Liver (tissue), 9 donors: ENCODE data around the gene FBXO38. TPM values are rescaled to one million over a fixed set of nuclear protein-coding genes. Genes with fewer than 3 reads are reported as not detected.

Experiments
- DNase-seq: peaks from one replicate; pipeline ENCODE4 v3.0.0-alpha.2; 2017; ENCODE audit warnings: low spot score
- H3K27ac ChIP-seq, 2 donors: one replicate each; pipeline ENCODE4 v1.7.0; 2013; ENCODE audit warnings: inconsistent platforms in 2 of 2, low read length in 2 of 2, control low read depth in 1 of 2, low read depth in 1 of 2, mild to moderate bottlenecking in 1 of 2
- H3K27me3 ChIP-seq, 4 donors: one replicate each; pipeline versions ENCODE4 v1.6.1 to v1.7.0; 2013; ENCODE audit warnings: low read length in 3 of 4, inconsistent platforms in 1 of 4, mild to moderate bottlenecking in 1 of 4, moderate library complexity in 1 of 4; ENCODE audit not compliant: control insufficient read depth in 4 of 4, insufficient read depth in 4 of 4
- H3K36me3 ChIP-seq, 4 donors: one replicate each; pipeline versions ENCODE4 v1.6.1 to v1.7.0; 2013; ENCODE audit warnings: low read length in 3 of 4, mild to moderate bottlenecking in 3 of 4, low read depth in 1 of 4, moderate library complexity in 1 of 4; ENCODE audit not compliant: control insufficient read depth in 4 of 4, insufficient read depth in 3 of 4
- H3K4me1 ChIP-seq, 4 donors: one replicate each; pipeline versions ENCODE4 v1.6.1 to v1.7.0; 2013; ENCODE audit warnings: low read length in 3 of 4, mild to moderate bottlenecking in 3 of 4, moderate library complexity in 1 of 4; ENCODE audit not compliant: control insufficient read depth in 4 of 4, insufficient read depth in 4 of 4
- H3K4me3 ChIP-seq, 3 donors: one replicate each; pipeline versions ENCODE4 v1.6.1 to v1.7.0; 2013; ENCODE audit warnings: low read length in 3 of 3, control low read depth in 1 of 3, low read depth in 1 of 3, mild to moderate bottlenecking in 1 of 3
- H3K9ac ChIP-seq, 2 donors: one replicate each; pipeline ENCODE4 v1.7.0; 2013; ENCODE audit warnings: low read length in 2 of 2, mild to moderate bottlenecking in 2 of 2, moderate library complexity in 2 of 2, control low read depth in 1 of 2, low read depth in 1 of 2
- H3K9me3 ChIP-seq, 4 donors: one replicate each; pipeline versions ENCODE4 v1.6.1 to v1.7.0; 2013; ENCODE audit warnings: low read length in 3 of 4; ENCODE audit not compliant: control insufficient read depth in 4 of 4
- EGR1 ChIP-seq, 2 donors: IDR thresholded peaks; 2 replicates each; pipeline ENCODE4 v1.6.1; 2016 to 2018; ENCODE audit warnings: antibody characterized with exemption in 2 of 2, low read depth in 2 of 2
- FOXA1 ChIP-seq: IDR thresholded peaks from 2 replicates; pipeline ENCODE4 v1.6.1; 2016; ENCODE audit warnings: antibody characterized with exemption
- GABPA ChIP-seq, 2 donors: IDR thresholded peaks in 1 of 2; conservative IDR thresholded peaks in 1 of 2; 2 replicates each; pipeline ENCODE4 v1.6.1; 2016; ENCODE audit warnings: antibody characterized with exemption in 2 of 2, mild to moderate bottlenecking in 1 of 2, moderate library complexity in 1 of 2
- HNF4A ChIP-seq, 2 donors: conservative IDR thresholded peaks; 2 replicates each; pipeline ENCODE4 v1.6.1; 2016; ENCODE audit warnings: antibody characterized with exemption in 2 of 2, mild to moderate bottlenecking in 2 of 2
- HNF4G ChIP-seq: IDR thresholded peaks from 2 replicates; pipeline ENCODE4 v1.6.1; 2016; ENCODE audit warnings: antibody characterized with exemption
- JUND ChIP-seq, 2 donors: IDR thresholded peaks; 2 replicates each; pipeline ENCODE4 v1.6.1; 2016; ENCODE audit warnings: antibody characterized with exemption in 2 of 2
- NR2F2 ChIP-seq: IDR thresholded peaks from 2 replicates; pipeline ENCODE4 v1.6.1; 2016; ENCODE audit warnings: antibody characterized with exemption
- RAD21 ChIP-seq, 2 donors: IDR thresholded peaks; 2 replicates each; pipeline ENCODE4 v1.6.1; 2016; ENCODE audit warnings: antibody characterized with exemption in 2 of 2, mild to moderate bottlenecking in 2 of 2
- RXRA ChIP-seq, 2 donors: IDR thresholded peaks; 2 replicates each; pipeline ENCODE4 v1.6.1; 2017 to 2018; ENCODE audit warnings: antibody characterized with exemption in 2 of 2, mild to moderate bottlenecking in 1 of 2
- SP1 ChIP-seq: IDR thresholded peaks from 2 replicates; pipeline ENCODE4 v1.6.1; 2018; ENCODE audit warnings: antibody characterized with exemption, mild to moderate bottlenecking
- TAF1 ChIP-seq: conservative IDR thresholded peaks from 2 replicates; pipeline ENCODE4 v1.6.1; 2016; ENCODE audit warnings: antibody characterized with exemption, mild to moderate bottlenecking
- YY1 ChIP-seq: IDR thresholded peaks from 2 replicates; pipeline ENCODE4 v1.6.1; 2016; ENCODE audit warnings: antibody characterized with exemption, mild to moderate bottlenecking
- WGBS: extraction: QIAGEN DNeasy Blood & Tissue Kit; methylation state at CpG from one replicate; pipeline ENCODE4 v1.1.7; 2013; 5-methylcytosine and 5-hydroxymethylcytosine counted together
- polyA plus RNA-seq, 2 donors: library from polyadenylated mRNA; stranded (reverse) in 1 of 2; unstranded in 1 of 2; fragments of 200-250 nt in 1 of 2; fragments of >200 nt in 1 of 2; fragmentation: Nextera tagmentation in 1 of 2; extraction: Ambion mirVana in 1 of 2; gene quantifications; one replicate each; pipeline versions ENCODE4 v1.2.1 to v1.2.3, GENCODE V29; 2013 to 2015
- total RNA-seq, 2 donors: library from RNA; depleted of rRNA; stranded (reverse); fragments of >200 nt; gene quantifications; one replicate each; pipeline ENCODE4 v1.2.3, GENCODE V29; 2014
- TF ChIP-seq, protein P1 (sequence below): IDR thresholded peaks from 2 replicates; pipeline ENCODE4 v1.6.1; 2016; ENCODE audit warnings: antibody characterized with exemption
- TF ChIP-seq, protein P2 (sequence below): fragments of 150-350 bp; IDR thresholded peaks from 2 replicates; pipeline ENCODE4 v1.5.1; 2017; ENCODE audit warnings: improper control_type of control experiment, low read depth, low read length; ENCODE audit not compliant: missing input control
- TF ChIP-seq, protein P3 (sequence below): IDR thresholded peaks from 2 replicates; pipeline ENCODE4 v1.6.1; 2016; ENCODE audit warnings: antibody characterized with exemption, mild to moderate bottlenecking
- TF ChIP-seq, protein P4 (sequence below): IDR thresholded peaks from 2 replicates; pipeline ENCODE4 v1.6.1; 2016; ENCODE audit warnings: antibody characterized with exemption
- donor health status: healthy.
- donor health status: healthy.
- donor health status: healthy.
- donor health status: healthy.
- donor health status: healthy.

Gene FBXO38
- total and polyA plus RNA-seq, 4 donors = 8.2 to 40.9 (median 25.3) TPM

DNA sequence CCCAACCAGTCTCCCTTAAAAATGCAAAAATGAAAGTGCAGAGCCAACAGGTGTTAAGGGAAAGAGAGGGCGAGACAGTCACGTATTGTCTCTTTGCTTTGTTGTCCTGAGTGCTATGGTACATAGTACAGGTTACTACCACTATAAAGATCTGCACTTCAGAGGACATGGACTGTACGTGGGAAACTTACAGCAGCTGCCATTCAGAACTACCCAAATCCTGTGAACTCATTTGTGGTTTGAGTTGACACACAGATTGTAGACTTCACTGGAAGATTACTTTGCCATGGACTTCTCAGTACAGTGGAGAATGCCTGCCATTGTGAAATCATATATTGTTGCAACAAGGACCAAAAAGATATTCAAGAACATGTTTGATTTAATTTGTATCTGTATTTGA lies 34.8 kb downstream of the FBXO38 start:
- Histone ChIP-seq H3K9ac (no peak overlapping the region), H3K36me3 (peaks cover 16 to 81% (median 71%) of the 10 kb centered on the region in 4 donors), H3K27ac (no peak overlapping the region), H3K4me1 (peaks cover 0 to 1% (median 0%) of the 10 kb centered on the region in 4 donors), H3K9me3 (no peaks in the 10 kb centered on the region), H3K27me3 (no peaks in the 10 kb centered on the region), H3K4me3 (no peak overlapping the region)
- no peak for DNase-seq
- 81% methylated on average over 3 of the region's 3 CpGs for WGBS
- TF ChIP-seq EGR1 (IDR thresholded peaks at IDR 0.05; ENCODE audit: low read depth in 2 of 2) (no peak), TAF1 (no peak), SP1 (no peak), GABPA (IDR thresholded peaks at IDR 0.05 in 1 of 2, conservative IDR thresholded peaks at IDR 0.05 in 1 of 2) (no peak), RAD21 (IDR thresholded peaks at IDR 0.05) (no peak), HNF4G (no peak), YY1 (no peak), NR2F2 (no peak), HNF4A (conservative IDR thresholded peaks at IDR 0.05) (no peak), RXRA (IDR thresholded peaks at IDR 0.05) (no peak), FOXA1 (no peak), JUND (IDR thresholded peaks at IDR 0.05) (no peak)
- TF ChIP-seq, protein P1, sequence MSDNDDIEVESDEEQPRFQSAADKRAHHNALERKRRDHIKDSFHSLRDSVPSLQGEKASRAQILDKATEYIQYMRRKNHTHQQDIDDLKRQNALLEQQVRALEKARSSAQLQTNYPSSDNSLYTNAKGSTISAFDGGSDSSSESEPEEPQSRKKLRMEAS = no peak
- TF ChIP-seq, protein P2, sequence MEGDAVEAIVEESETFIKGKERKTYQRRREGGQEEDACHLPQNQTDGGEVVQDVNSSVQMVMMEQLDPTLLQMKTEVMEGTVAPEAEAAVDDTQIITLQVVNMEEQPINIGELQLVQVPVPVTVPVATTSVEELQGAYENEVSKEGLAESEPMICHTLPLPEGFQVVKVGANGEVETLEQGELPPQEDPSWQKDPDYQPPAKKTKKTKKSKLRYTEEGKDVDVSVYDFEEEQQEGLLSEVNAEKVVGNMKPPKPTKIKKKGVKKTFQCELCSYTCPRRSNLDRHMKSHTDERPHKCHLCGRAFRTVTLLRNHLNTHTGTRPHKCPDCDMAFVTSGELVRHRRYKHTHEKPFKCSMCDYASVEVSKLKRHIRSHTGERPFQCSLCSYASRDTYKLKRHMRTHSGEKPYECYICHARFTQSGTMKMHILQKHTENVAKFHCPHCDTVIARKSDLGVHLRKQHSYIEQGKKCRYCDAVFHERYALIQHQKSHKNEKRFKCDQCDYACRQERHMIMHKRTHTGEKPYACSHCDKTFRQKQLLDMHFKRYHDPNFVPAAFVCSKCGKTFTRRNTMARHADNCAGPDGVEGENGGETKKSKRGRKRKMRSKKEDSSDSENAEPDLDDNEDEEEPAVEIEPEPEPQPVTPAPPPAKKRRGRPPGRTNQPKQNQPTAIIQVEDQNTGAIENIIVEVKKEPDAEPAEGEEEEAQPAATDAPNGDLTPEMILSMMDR = no peak
- TF ChIP-seq, protein P3, sequence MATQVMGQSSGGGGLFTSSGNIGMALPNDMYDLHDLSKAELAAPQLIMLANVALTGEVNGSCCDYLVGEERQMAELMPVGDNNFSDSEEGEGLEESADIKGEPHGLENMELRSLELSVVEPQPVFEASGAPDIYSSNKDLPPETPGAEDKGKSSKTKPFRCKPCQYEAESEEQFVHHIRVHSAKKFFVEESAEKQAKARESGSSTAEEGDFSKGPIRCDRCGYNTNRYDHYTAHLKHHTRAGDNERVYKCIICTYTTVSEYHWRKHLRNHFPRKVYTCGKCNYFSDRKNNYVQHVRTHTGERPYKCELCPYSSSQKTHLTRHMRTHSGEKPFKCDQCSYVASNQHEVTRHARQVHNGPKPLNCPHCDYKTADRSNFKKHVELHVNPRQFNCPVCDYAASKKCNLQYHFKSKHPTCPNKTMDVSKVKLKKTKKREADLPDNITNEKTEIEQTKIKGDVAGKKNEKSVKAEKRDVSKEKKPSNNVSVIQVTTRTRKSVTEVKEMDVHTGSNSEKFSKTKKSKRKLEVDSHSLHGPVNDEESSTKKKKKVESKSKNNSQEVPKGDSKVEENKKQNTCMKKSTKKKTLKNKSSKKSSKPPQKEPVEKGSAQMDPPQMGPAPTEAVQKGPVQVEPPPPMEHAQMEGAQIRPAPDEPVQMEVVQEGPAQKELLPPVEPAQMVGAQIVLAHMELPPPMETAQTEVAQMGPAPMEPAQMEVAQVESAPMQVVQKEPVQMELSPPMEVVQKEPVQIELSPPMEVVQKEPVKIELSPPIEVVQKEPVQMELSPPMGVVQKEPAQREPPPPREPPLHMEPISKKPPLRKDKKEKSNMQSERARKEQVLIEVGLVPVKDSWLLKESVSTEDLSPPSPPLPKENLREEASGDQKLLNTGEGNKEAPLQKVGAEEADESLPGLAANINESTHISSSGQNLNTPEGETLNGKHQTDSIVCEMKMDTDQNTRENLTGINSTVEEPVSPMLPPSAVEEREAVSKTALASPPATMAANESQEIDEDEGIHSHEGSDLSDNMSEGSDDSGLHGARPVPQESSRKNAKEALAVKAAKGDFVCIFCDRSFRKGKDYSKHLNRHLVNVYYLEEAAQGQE = no peak
- TF ChIP-seq, protein P4, sequence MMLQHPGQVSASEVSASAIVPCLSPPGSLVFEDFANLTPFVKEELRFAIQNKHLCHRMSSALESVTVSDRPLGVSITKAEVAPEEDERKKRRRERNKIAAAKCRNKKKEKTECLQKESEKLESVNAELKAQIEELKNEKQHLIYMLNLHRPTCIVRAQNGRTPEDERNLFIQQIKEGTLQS = no peak

DNA sequence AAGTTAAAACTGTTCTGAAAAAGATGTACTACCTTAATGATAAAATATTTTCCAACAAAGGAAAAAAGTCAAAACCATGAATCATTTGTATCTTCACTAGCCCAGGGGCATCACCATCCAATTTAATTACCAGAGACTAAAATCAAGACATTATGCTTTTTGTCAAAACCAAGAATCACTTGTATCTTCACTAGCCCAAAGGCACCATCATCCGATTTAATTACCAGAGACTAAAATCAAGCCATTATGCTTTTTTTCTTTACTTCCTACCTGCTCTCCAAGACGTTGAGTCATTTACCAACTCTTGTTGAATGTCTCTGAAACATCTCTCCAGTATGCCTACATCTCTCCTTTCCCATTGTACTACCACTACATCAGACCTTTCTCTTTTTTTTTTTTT lies 37.9 kb downstream of the FBXO38 start:
- Histone ChIP-seq H3K27me3 (no peaks in the 10 kb centered on the region), H3K9ac (no peak overlapping the region), H3K4me1 (peaks cover 0 to 1% (median 0%) of the 10 kb centered on the region in 4 donors), H3K36me3 (peaks cover 17 to 84% (median 76%) of the 10 kb centered on the region in 4 donors), H3K27ac (no peak overlapping the region), H3K9me3 (no peaks in the 10 kb centered on the region), H3K4me3 (no peak overlapping the region)
- no peak for TF ChIP-seq TAF1
- no peak for TF ChIP-seq GABPA (IDR thresholded peaks at IDR 0.05 in 1 of 2, conservative IDR thresholded peaks at IDR 0.05 in 1 of 2)
- TF ChIP-seq RXRA (IDR thresholded peaks at IDR 0.05) = no peak
- TF ChIP-seq EGR1 (IDR thresholded peaks at IDR 0.05; ENCODE audit: low read depth in 2 of 2) = no peak
- TF ChIP-seq JUND (IDR thresholded peaks at IDR 0.05) = no peak
- TF ChIP-seq SP1 = no peak
- TF ChIP-seq, protein P3 = no peak
- TF ChIP-seq, protein P2 = no peak
- TF ChIP-seq, protein P1 = no peak
- no peak for DNase-seq
- 93% methylated on average over 2 of the region's 2 CpGs for WGBS
